Brain pericyte (primary cell): Measurements from ENCODE around the gene FAM234B.

Experiments used
- DNase-seq: peaks from one replicate; pipeline ENCODE4 v3.0.0-alpha.2; 2012; ENCODE audit warnings: low read depth, low spot score

The FAM234B gene

GRCh38 chr12:13091832-13092231, 47.7 kb downstream of the FAM234B start:
- DNase-seq: no peak

- DNase-seq: no peak
Observed at GRCh38 chr12:13093191-13093847, 49.1 kb downstream of the FAM234B start.

GRCh38 chr12:13093848-13094220, 49.7 kb downstream of the FAM234B start:
- no peak for DNase-seq

- no peak for DNase-seq
Observed at GRCh38 chr12:13094367-13094766, 50.2 kb downstream of the FAM234B start.

- no peak for DNase-seq
Observed at GRCh38 chr12:13095266-13095995, 51.2 kb downstream of the FAM234B start.

GRCh38 chr12:13097491-13098011, 53.4 kb downstream of the FAM234B start:
- no peak for DNase-seq

- DNase-seq: no peak
Observed at GRCh38 chr12:13099066-13099843, 55.1 kb downstream of the FAM234B start.

GRCh38 chr12:13099844-13100604, 55.8 kb downstream of the FAM234B start:
- DNase-seq: no peak

- no peak for DNase-seq
Observed at GRCh38 chr12:13100605-13100881, 56.4 kb downstream of the FAM234B start.

GRCh38 chr12:13100882-13101769, 56.9 kb downstream of the FAM234B start:
- DNase-seq: peak; percentile 50

GRCh38 chr12:13101821-13102375, 57.7 kb downstream of the FAM234B start:
- DNase-seq: no peak

GRCh38 chr12:13102461-13103195, 58.4 kb downstream of the FAM234B start:
- DNase-seq: no peak

GRCh38 chr12:13103391-13104033, 59.3 kb downstream of the FAM234B start, which contains the start of gene GSG1:
TSS of gene GSG1 (minus strand) at chr12:13103667. CDS start at chr12:13103512, 155 bp downstream.
- no peak for DNase-seq

- no peak for DNase-seq
Observed at GRCh38 chr12:13104409-13104808, 60.2 kb downstream of the FAM234B start.

GRCh38 chr12:13105781-13106180, 61.6 kb downstream of the FAM234B start:
- DNase-seq: no peak

- no peak for DNase-seq
Observed at GRCh38 chr12:13106666-13107065, 62.5 kb downstream of the FAM234B start.

- no peak for DNase-seq
Observed at GRCh38 chr12:13112968-13113367, 68.8 kb downstream of the FAM234B start.

- DNase-seq: no peak
Observed at GRCh38 chr12:13114251-13115052, 70.3 kb downstream of the FAM234B start.
